Measurements from ENCODE around the gene RESF1.

DNA sequence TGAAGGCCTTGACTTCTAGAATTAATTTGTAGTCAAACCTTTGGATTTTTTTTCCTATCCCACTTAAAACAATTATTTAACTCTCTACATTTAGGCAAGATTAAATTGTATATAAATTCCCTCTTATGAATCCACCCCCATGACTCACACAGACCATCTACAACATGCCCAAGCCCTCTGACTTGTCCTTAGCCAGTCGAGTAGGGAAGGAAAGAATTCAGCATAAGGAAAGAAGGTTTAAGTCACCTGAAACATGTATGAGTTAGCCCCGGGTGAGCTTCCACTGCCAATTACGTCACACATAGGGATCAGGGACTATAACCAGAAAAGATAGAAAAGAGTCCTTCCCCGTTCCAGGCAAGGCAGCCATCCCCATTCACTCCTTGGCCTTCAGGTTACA is 14.9 kb upstream of the RESF1 start:
- TF ChIP-seq CTCF (IDR thresholded peaks at IDR 0.05 in 2 of 3, conservative IDR thresholded peaks at IDR 0.05 in 1 of 3; ENCODE audit: borderline replicate concordance in 1 of 3, insufficient read depth in 1 of 3, low read depth in 2 of 3, low read length in 2 of 3) (no peak), SIN3A (IDR thresholded peaks at IDR 0.05; ENCODE audit: low read depth) (no peak), EZH2 (IDR thresholded peaks at IDR 0.05) (no peak), RAD21 (IDR thresholded peaks at IDR 0.05; ENCODE audit: low read depth) (no peak), CEBPB (IDR thresholded peaks at IDR 0.05; ENCODE audit: low read depth) (no peak), YY1 (IDR thresholded peaks at IDR 0.05; ENCODE audit: extremely low read depth, insufficient replicate concordance, low read depth, low read length) (no peak), POLR2A (IDR thresholded peaks at IDR 0.05; ENCODE audit: borderline replicate concordance, extremely low read depth, insufficient read depth, insufficient read length) (no peak), ZNF274 (IDR thresholded peaks at IDR 0.05; ENCODE audit: low read depth, low read length) (no peak), ZFX (IDR thresholded peaks at IDR 0.05) (no peak)
- TF ChIP-seq, protein P1, sequence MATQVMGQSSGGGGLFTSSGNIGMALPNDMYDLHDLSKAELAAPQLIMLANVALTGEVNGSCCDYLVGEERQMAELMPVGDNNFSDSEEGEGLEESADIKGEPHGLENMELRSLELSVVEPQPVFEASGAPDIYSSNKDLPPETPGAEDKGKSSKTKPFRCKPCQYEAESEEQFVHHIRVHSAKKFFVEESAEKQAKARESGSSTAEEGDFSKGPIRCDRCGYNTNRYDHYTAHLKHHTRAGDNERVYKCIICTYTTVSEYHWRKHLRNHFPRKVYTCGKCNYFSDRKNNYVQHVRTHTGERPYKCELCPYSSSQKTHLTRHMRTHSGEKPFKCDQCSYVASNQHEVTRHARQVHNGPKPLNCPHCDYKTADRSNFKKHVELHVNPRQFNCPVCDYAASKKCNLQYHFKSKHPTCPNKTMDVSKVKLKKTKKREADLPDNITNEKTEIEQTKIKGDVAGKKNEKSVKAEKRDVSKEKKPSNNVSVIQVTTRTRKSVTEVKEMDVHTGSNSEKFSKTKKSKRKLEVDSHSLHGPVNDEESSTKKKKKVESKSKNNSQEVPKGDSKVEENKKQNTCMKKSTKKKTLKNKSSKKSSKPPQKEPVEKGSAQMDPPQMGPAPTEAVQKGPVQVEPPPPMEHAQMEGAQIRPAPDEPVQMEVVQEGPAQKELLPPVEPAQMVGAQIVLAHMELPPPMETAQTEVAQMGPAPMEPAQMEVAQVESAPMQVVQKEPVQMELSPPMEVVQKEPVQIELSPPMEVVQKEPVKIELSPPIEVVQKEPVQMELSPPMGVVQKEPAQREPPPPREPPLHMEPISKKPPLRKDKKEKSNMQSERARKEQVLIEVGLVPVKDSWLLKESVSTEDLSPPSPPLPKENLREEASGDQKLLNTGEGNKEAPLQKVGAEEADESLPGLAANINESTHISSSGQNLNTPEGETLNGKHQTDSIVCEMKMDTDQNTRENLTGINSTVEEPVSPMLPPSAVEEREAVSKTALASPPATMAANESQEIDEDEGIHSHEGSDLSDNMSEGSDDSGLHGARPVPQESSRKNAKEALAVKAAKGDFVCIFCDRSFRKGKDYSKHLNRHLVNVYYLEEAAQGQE (IDR thresholded peaks at IDR 0.05; ENCODE audit: low read depth): no peak
- TF ChIP-seq, protein P2, sequence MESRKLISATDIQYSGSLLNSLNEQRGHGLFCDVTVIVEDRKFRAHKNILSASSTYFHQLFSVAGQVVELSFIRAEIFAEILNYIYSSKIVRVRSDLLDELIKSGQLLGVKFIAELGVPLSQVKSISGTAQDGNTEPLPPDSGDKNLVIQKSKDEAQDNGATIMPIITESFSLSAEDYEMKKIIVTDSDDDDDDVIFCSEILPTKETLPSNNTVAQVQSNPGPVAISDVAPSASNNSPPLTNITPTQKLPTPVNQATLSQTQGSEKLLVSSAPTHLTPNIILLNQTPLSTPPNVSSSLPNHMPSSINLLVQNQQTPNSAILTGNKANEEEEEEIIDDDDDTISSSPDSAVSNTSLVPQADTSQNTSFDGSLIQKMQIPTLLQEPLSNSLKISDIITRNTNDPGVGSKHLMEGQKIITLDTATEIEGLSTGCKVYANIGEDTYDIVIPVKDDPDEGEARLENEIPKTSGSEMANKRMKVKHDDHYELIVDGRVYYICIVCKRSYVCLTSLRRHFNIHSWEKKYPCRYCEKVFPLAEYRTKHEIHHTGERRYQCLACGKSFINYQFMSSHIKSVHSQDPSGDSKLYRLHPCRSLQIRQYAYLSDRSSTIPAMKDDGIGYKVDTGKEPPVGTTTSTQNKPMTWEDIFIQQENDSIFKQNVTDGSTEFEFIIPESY (IDR thresholded peaks at IDR 0.05; ENCODE audit: extremely low read depth, insufficient replicate concordance, low read length): no peak

All from HCT116 (cell line).